Fibroblast of the conjunctiva (primary cell): Measurements from ENCODE around the gene APBB2.
A peak's percentile ranks its signal among the peaks of the same experiment; 100 is the strongest.
"Not testable (repeated sequence)": the region's sequence is repeated elsewhere in the genome, so short reads cannot be mapped to it uniquely, and the experiment has no call there.

ENCODE experiments used
- DNase-seq: peaks from one replicate; pipeline ENCODE4 v3.0.0-alpha.2; 2010; ENCODE audit warnings: low read depth

Gene APBB2

GRCh38 chr4:40938337-40938736 lies 276.0 kb downstream of the APBB2 start:
- DNase-seq: no peak

GRCh38 chr4:40937140-40937725 lies 277.1 kb downstream of the APBB2 start:
- no peak for DNase-seq

- no peak for DNase-seq
Measured at GRCh38 chr4:40934676-40935075, 279.7 kb downstream of the APBB2 start.

- DNase-seq: no peak
Measured at GRCh38 chr4:40933272-40934053, 280.9 kb downstream of the APBB2 start.

GRCh38 chr4:40931841-40932240 lies 282.5 kb downstream of the APBB2 start:
- no peak for DNase-seq

GRCh38 chr4:40931238-40931637 lies 283.1 kb downstream of the APBB2 start:
- no peak for DNase-seq

- DNase-seq: no peak
Measured at GRCh38 chr4:40927074-40927473, 287.3 kb downstream of the APBB2 start.

- DNase-seq: no peak
Measured at GRCh38 chr4:40924793-40925117, 289.6 kb downstream of the APBB2 start.

GRCh38 chr4:40924096-40924792 lies 290.1 kb downstream of the APBB2 start:
- no peak for DNase-seq

- DNase-seq: no peak
Measured at GRCh38 chr4:40923316-40924095, 290.8 kb downstream of the APBB2 start.

- not testable (repeated sequence) for DNase-seq
Measured at GRCh38 chr4:40919976-40920375, 294.4 kb downstream of the APBB2 start.

- peak; percentile 78 for DNase-seq
Measured at GRCh38 chr4:40918330-40918729, 296.0 kb downstream of the APBB2 start.

GRCh38 chr4:40916880-40917279 lies 297.5 kb downstream of the APBB2 start:
- DNase-seq: no peak

GRCh38 chr4:40916218-40916555 lies 298.2 kb downstream of the APBB2 start:
- peak; percentile 40 for DNase-seq

GRCh38 chr4:40915318-40916217 lies 298.8 kb downstream of the APBB2 start:
- no peak for DNase-seq

- no peak for DNase-seq
Measured at GRCh38 chr4:40912460-40913184, 301.7 kb downstream of the APBB2 start.

- DNase-seq: no peak
Measured at GRCh38 chr4:40910706-40911105, 303.6 kb downstream of the APBB2 start.

- peak; percentile 52 for DNase-seq
Measured at GRCh38 chr4:40909363-40909876, 304.9 kb downstream of the APBB2 start.

GRCh38 chr4:40908702-40909362 lies 305.5 kb downstream of the APBB2 start:
- DNase-seq: peak; percentile 65

GRCh38 chr4:40908297-40908696 lies 306.0 kb downstream of the APBB2 start:
- DNase-seq: no peak
